G401.6 (cell line): ENCODE data around the gene PCP2.
A peak's percentile ranks its signal among the peaks of the same experiment; 100 is the strongest.

Experiments
- FAIRE-seq: peaks from 2 replicates; lab custom pipeline; 2012; peaks lifted over from hg19 to GRCh38; lab: Jason Lieb, UNC

PCP2 gene

GRCh38 chr19:7638802-7639465 lies 5.4 kb upstream of the PCP2 start:
- FAIRE-seq: no peak

DNA sequence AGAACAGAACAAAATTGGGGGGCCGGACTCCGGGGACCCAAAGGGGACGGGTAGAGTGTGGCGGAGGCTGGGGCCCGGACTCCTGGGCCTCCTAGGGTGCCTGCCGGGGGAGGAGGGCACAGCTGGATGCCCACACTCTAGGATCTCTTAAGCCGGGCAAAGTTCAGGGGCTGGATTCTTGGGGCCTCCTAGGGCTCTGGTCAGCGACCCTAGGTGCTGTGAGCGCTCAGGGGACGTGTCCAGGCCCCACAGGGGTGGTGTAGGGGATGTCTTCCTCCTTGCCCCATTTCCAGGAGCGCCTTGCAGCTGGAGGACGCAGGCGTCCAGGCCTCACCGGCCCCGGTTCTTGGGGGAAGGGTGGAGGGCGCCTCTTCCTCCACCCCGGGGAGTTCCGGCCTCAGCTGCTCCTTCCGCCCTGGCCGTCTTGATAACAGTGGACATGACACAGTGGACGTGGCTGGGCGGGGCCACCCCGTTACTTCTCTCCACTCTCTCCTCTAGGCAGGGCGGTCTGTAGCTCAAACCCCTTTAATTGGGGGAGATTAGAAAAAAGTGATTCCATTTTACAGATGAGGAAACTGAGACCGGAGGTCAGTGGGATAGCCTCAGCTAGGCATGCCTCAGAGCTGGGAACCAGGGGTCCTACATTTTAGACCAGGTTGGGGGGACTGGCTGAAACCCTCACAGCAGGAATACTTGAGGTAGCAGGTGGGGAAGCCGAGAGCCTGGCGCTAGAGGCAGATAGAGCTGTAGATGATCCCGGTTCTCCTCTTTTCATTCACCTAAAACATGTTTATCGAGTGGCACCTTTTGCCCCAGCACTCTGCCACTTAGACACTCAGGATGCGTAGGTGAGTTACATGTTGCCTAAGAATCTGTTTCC lies 4.1 kb upstream of the PCP2 start:
- FAIRE-seq: no peak

DNA sequence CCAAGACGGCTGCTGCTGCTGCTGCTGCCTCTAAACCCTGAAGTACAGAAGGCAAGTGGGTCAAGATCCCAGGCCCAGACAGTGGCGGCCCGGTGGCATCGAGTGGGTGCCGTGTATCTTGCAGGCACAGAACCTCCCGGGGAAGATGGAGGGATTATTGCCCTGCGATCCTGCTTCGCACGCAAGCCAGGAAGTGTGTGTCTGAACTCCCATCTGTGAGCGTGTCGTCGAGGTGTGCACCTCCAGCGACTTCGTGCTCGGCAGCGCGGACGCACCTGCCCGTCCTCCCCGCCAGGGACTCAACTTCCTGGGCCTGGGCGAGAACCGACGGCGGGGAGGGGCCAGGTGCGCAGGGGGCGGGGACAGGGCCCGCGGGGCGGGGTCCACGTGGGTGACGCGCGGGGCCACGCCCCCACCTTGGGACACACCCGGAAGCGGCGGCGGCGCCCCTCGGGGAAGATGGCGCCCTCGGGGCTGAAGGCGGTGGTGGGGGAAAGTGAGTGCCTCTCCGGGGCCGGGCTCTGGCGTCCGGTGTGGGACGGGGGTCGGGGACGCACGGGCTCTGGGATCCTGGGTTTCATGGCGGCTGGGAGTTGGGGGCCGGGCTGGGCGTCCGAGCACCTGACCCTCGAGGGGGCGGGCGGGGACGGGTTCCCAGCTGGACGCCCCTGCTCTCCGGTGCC lies 3.3 kb upstream of the PCP2 start, which contains the start of gene STXBP2:
Gene STXBP2 (plus strand): TSS at position 420 of the 683 bp plus-strand sequence. CDS start 40 bp downstream, at position 460.
- FAIRE-seq: no peak

GRCh38 chr19:7636317-7636690 lies 2.8 kb upstream of the PCP2 start:
- FAIRE-seq: no peak

GRCh38 chr19:7635670-7636069 lies 2.2 kb upstream of the PCP2 start:
- no peak for FAIRE-seq

DNA sequence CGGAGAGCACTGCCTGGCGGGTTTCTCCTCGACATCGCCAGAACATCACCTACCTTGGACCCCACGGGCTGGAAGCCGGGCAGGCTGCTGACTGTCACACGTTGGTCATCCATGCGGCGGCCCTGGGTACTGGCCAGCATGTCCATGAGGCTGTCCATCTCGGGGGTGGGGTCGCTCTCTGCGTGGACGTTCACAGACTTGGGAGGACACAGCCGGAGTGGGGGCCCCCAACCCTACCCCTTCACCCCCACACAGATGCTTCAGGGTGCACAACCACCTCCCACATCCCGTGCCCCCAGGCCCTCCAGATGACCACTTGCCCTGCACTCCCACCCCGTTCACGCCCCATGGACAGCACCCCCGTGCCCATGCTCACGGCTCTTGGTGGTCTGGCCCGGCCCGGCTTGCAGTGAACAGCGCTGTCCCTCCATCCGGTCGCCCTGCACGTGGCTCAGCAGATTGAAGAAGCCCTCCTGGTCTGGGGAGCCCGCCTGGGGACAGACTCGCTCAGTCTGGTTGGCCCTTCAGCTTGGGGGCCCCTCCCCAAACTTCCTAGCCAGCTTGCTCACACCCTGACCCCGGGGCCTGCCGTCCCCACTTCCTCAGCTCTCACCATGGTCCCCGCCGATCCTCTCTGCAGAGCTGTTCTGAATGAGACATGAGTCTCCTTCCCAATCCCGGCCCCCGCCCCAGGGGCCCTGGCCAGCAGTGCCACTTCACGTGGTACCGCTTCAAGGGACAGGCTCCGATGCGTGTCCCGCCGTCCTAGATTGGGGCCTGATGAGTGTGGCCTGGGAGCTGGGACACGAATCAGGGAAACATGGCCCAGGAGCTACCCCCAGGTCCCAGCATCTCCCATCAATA lies 947 bp downstream of the PCP2 start:
- FAIRE-seq: no peak

- FAIRE-seq: no peak
Measured at GRCh38 chr19:7631577-7631976, 1.9 kb downstream of the PCP2 start.

DNA sequence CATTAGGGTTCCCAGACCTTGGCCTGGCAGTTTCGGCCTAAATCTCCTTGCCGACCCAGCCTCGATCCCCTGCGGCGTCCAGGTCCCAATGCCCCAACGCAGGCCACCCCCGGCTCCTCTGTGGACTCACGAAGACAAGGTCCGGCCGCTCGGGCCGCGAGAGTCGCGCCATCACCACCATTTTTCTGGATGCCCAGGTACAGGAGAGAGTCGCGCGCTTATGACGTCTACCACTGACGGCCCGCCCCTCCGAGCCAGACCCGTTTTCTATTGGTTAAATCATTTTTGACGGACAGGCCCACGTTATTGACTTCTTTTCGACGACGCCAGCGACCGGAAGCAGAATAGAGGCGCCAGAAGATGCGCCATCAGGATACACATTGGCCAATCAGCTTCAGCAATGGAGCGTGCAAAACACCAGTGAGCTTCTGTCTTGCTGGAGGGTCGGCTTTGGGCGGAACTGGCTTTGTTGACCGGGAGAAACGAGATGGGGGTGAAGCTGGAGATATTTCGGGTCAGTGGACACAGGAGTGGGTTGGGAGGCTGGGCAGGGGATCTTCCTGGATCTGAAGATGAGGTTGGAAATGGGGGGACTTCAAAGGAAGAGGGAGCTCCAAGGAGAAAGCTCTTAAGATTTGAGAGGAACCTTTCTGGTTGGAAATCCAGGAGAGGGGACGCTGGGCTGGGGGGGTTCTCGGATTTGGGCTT lies 4.0 kb downstream of the PCP2 start, which contains the start of the genes PET100 and XAB2:
Gene PET100 (plus strand): TSS at position 447 of the 708 bp plus-strand sequence. CDS start 41 bp downstream, at position 488.
Gene XAB2 (minus strand): TSS at position 199 of the 708 bp plus-strand sequence. CDS start 18 bp downstream, at position 181.
- peak; percentile 99 for FAIRE-seq

DNA sequence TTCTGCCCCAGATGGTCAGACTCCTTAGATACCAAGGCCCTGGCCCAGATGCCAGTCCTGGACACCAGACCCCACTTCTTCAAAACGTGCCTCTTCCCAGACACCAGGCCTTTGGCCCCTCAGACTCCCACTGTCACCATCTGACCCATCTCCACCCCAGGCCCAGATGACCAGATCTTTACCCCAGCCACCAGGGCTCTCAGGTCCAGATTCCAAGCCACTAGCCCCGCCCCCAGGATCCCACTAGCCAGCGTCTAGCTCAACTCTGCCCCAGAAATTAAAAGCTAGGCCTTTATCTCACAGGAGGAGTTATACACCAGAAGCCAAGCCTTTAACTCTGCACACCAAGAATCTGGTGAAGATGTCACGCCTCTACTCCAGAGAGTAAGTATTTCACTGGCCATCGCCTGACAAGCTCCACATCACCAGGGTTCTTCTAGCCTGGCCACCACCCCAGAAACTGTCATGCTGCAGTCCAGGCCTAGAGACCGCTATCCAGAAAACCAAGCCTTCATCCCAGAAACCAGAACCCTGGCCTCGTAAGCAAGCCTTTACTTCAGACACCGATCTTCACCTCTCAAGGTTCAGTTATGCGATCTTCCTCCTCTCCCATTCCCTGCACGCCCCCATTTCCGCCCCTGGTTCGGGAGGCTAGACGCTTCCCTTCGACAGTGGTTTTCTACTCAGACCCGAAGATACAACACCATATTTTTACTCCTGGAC lies 4.8 kb downstream of the PCP2 start:
- FAIRE-seq: no peak

GRCh38 chr19:7627166-7627565 lies 6.4 kb downstream of the PCP2 start:
- FAIRE-seq: no peak

DNA sequence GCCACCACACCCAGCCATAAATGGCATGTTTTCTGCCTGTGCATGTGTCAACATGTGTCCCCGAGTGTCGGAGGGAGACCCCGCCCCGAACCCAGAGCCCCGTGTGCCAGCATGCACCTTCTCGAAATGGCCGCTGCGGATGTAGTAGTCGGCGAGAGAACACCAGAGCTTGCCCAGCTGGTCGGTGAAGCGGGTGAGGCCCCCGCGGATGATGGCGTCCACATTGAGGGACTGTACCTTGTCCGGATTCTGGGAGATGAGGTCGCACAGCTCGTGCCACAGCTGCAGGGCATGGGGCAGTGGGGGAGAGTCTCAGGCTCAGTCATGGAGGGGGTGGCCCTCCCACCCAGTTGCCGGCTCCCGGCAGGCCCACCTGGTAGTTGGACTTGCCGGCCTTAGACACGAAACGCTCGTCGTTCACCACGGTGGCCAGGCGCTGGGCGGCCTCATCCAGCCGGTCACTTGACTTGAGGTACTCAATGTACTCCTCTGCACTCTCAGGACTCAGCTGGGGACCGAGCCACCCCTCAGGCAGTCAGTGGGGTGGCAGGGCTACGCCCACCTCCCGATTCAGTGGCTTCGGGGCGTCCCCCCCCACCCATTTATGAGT lies 7.7 kb downstream of the PCP2 start:
- no peak for FAIRE-seq

DNA sequence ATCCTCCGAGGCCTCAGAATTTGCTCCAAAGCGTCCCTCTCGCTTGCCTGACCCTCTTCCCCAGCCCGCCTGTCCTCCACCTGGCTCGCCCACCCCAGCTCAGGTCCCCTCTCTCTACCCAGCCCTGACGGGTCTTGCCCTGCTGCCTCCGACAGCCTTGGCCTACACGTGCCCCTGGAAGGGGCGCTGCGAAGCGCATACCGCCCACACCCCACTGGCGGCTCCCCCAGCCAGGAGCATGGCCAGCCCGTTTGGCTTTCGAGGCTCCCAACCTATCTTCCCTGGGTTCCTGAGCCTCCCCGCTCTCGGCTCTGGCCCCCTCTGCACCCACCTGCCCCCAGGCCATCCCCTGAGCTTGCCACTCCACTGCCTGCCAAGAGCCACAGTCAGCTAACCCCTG lies 8.7 kb downstream of the PCP2 start:
- no peak for FAIRE-seq

DNA sequence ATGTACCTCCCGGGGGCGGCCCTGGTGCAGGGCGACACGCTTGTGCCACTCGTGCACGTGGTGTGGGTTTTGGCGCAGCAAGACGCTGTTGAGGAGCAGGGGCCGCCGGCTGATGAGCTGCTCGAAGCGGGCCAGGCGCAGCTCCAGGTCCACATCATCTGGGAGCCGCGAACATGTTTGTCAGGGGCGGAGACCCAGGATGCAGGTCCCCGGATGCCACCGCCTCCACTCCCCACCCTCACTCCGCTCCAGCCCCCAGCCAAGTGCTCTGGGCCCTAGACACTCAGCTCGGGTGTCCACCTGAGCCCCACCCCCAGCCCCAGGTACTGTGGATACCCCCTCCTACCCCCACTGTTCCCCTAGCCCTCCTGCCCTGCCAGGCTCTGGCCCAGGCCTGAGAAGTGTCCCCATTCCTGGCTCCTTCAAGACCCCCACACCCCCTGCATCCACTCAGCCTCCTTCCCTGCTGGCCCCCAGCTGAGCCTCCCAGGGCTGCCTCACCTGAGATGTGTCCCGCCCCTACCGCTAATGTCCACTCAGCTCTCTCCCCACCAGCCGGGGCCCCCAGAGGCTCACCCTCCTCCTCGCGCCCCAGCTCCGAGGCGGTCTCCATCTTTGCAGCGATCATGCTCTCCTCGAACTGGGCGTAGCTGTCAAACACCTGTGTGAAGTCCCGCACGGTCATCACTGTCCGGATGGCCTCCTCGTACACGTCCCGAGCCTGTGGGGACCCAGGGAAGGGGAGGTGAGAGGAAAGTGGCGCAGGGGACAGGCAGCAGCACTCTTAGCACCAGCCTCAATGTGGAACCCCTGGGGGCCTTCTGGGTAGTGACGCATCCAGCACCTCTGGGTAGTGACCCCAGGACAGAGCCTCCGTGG lies 9.6 kb downstream of the PCP2 start:
- FAIRE-seq: no peak

- FAIRE-seq: no peak
Measured at GRCh38 chr19:7622933-7623685, 10.4 kb downstream of the PCP2 start.

DNA sequence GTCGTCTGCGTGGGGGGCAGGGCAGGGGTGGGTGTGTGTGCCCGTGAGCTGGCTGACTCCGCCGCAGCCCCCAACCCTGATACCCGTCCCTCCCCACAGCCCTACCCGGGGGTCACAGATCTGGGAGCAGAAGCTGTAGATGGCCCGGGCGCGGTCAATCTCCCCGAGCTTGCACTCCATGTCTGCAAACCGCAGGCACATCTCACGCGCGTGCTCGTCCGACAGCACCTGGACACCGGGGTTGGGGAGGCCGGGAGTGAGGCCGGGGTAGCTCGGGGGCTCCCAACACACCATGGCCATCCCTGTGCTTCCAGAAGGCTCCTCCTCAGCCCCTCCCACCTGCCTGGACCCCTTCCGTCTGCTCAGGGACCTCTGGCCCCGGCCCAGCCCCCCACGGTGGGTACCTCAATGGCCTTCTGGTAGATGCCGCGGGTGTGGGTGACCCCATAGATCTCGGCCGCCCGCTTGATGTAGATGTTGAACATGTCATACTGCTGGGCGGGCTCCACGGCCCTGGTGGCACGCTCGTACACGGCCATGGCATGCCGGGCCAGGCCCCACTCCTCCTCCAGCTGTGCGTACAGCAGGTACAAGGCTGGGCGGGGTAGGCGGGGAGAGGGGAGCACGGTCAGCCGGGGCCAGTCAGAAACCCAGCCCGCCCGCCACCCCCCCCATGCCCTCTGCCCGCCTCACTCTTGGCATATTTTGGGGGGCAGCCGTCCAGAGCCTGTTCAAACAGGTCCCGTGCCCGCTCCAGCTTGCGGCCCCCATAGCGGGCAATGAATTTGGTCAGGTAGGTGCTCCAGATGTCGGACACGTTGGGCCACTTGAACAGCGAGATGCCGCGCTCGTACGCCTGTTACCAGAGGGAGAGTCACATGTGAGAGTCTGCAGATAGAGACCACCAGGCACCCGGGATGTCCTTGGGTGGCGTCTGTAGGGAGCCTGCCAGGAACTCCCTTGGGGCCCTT lies 12.8 kb downstream of the PCP2 start:
- FAIRE-seq: no peak

GRCh38 chr19:7619671-7620441 lies 13.7 kb downstream of the PCP2 start:
- FAIRE-seq: no peak
